CD14-positive monocyte (primary cell): Measurements from ENCODE around the gene AQP9. TPM values are rescaled to one million over a fixed set of nuclear protein-coding genes. Genes with fewer than 3 reads are reported as not detected.

Experiments used
- DNase-seq, 3 donors: peaks; one replicate each; pipeline ENCODE4 v3.0.0-alpha.2; 2011 to 2022
- H2AFZ ChIP-seq: 2 replicates; pipeline ENCODE4 v1.6.0; 2012; ENCODE audit warnings: mild to moderate bottlenecking, low read depth, low read length, inconsistent platforms; ENCODE audit not compliant: insufficient read depth, poor library complexity, severe bottlenecking
- H3K27ac ChIP-seq, 2 donors: 1 replicate in 1 of 2; 2 replicates in 1 of 2; pipeline ENCODE4 v1.5.1; 2012 to 2013; ENCODE audit warnings: low read length in 2 of 2, control low read depth in 1 of 2, inconsistent platforms in 1 of 2, low read depth in 1 of 2, mild to moderate bottlenecking in 1 of 2
- H3K27me3 ChIP-seq, 2 donors: one replicate each; pipeline versions ENCODE4 v1.6.0 to v1.6.1; 2011 to 2013; ENCODE audit warnings: low read length in 2 of 2; ENCODE audit not compliant: control insufficient read depth in 2 of 2, insufficient read depth in 2 of 2
- H3K36me3 ChIP-seq, 2 donors: replicated peaks in 1 of 2; 1 replicate in 1 of 2; 2 replicates in 1 of 2; pipeline versions ENCODE4 v1.5.1 to v1.6.1; 2012 to 2013; ENCODE audit warnings: low read length in 2 of 2, control low read depth in 1 of 2, inconsistent platforms in 1 of 2, mild to moderate bottlenecking in 1 of 2; ENCODE audit not compliant: insufficient read depth in 2 of 2, control insufficient read depth in 1 of 2
- H3K4me1 ChIP-seq, 2 donors: 1 replicate in 1 of 2; 2 replicates in 1 of 2; pipeline versions ENCODE4 v1.5.1 to v1.6.1; 2012 to 2013; ENCODE audit warnings: low read length in 2 of 2, control low read depth in 1 of 2, inconsistent platforms in 1 of 2, mild to moderate bottlenecking in 1 of 2, moderate library complexity in 1 of 2; ENCODE audit not compliant: insufficient read depth in 2 of 2, control insufficient read depth in 1 of 2
- H3K4me2 ChIP-seq: replicated peaks from 2 replicates; pipeline ENCODE3; 2012; ENCODE audit warnings: low read length, moderate library complexity, mild to moderate bottlenecking; ENCODE audit not compliant: poor library complexity, severe bottlenecking; ENCODE audit errors: extremely low read depth
- H3K4me3 ChIP-seq, 3 experiments: fragments of 200-600 bp in 1 of 3; sonication (generic) in 1 of 3; replicated peaks in 1 of 3; 1 replicate in 2 of 3; 2 replicates in 1 of 3; pipeline ENCODE4 v1.5.1; 2011 to 2013; ENCODE audit warnings: low read length in 3 of 3, mild to moderate bottlenecking in 3 of 3, control low read depth in 2 of 3, low read depth in 2 of 3, inconsistent platforms in 1 of 3, moderate library complexity in 1 of 3
- H3K79me2 ChIP-seq: 2 replicates; pipeline ENCODE4 v1.6.0; 2012; ENCODE audit warnings: mild to moderate bottlenecking, control low read depth, inconsistent platforms, low read length, moderate library complexity; ENCODE audit not compliant: insufficient read depth
- H3K9ac ChIP-seq: 2 replicates; pipeline ENCODE4 v1.6.0; 2017; ENCODE audit warnings: low read length, mild to moderate bottlenecking; ENCODE audit not compliant: insufficient read depth, poor library complexity, severe bottlenecking
- H3K9me3 ChIP-seq, 2 donors: replicated peaks in 1 of 2; 1 replicate in 1 of 2; 2 replicates in 1 of 2; pipeline versions ENCODE4 v1.5.1 to v1.6.1; 2012 to 2013; ENCODE audit warnings: low read length in 2 of 2, control low read depth in 1 of 2; ENCODE audit not compliant: control insufficient read depth in 1 of 2, insufficient read depth in 1 of 2
- H4K20me1 ChIP-seq: 2 replicates; pipeline ENCODE4 v1.6.0; 2012; ENCODE audit warnings: mild to moderate bottlenecking, low read length, control low read depth, moderate library complexity; ENCODE audit not compliant: insufficient read depth
- H3K27ac Mint-ChIP-seq, 7 donors: one replicate each; pipeline ENCODE4 v1.8.0; 2020; ENCODE audit warnings: mild to moderate bottlenecking in 7 of 7, mixed read lengths in 7 of 7, moderate library complexity in 6 of 7, inconsistent platforms in 2 of 7
- H3K27me3 Mint-ChIP-seq, 3 donors: one replicate each; pipeline ENCODE4 v1.8.0; 2021 to 2022; ENCODE audit warnings: low read depth in 3 of 3, mild to moderate bottlenecking in 3 of 3, mixed read lengths in 3 of 3, moderate library complexity in 3 of 3, inconsistent platforms in 1 of 3
- H3K36me3 Mint-ChIP-seq, 2 donors: one replicate each; pipeline ENCODE4 v1.8.0; 2020; ENCODE audit warnings: mixed read lengths in 2 of 2, inconsistent platforms in 1 of 2, mild to moderate bottlenecking in 1 of 2
- H3K4me1 Mint-ChIP-seq: one replicate; pipeline ENCODE4 v1.8.0; 2020; ENCODE audit warnings: mild to moderate bottlenecking, mixed read lengths
- H3K4me3 Mint-ChIP-seq, 2 donors: one replicate each; pipeline ENCODE4 v1.8.0; 2020; ENCODE audit warnings: mild to moderate bottlenecking in 2 of 2, mixed read lengths in 2 of 2, moderate library complexity in 1 of 2
- H3K9me3 Mint-ChIP-seq, 7 donors: one replicate each; pipeline ENCODE4 v1.8.0; 2020 to 2022; ENCODE audit warnings: mixed read lengths in 7 of 7, mild to moderate bottlenecking in 6 of 7, moderate library complexity in 6 of 7, inconsistent platforms in 2 of 7
- WGBS: methylation state at CpG from one replicate; pipeline ENCODE4 v1.1.5; 2013; ENCODE audit warnings: missing lambda C conversion rate; ENCODE audit not compliant: insufficient coverage; 5-methylcytosine and 5-hydroxymethylcytosine counted together
- intact Hi-C, 2 donors: fragments of 100-400 bp; cut with micrococcal nuclease; formaldehyde crosslinking; loops; one replicate each; pipeline versions ENCODE4 v1.15.0 to v1.15.1; 2023
- polyA plus RNA-seq, 3 donors: library from polyadenylated mRNA; depleted of rRNA in 1 of 3; unstranded in 2 of 3; stranded (reverse) in 1 of 3; fragments of 300-500 nt in 2 of 3; fragments of >200 nt in 1 of 3; fragmentation: Illumina TruSeq in 2 of 3; gene quantifications; 1 replicate in 2 of 3; 2 replicates in 1 of 3; pipeline ENCODE4 v1.2.3, GENCODE V29; 2012 to 2021
- TF ChIP-seq, protein P1 (sequence below): fragments of 200-600 bp; IDR thresholded peaks from one replicate; pipeline ENCODE4 v1.8.0; 2022; ENCODE audit warnings: antibody characterized with exemption, mild to moderate bottlenecking

Gene AQP9
- polyA plus RNA-seq, 3 donors, result 35.6 to 141 (median 112) TPM

DNA sequence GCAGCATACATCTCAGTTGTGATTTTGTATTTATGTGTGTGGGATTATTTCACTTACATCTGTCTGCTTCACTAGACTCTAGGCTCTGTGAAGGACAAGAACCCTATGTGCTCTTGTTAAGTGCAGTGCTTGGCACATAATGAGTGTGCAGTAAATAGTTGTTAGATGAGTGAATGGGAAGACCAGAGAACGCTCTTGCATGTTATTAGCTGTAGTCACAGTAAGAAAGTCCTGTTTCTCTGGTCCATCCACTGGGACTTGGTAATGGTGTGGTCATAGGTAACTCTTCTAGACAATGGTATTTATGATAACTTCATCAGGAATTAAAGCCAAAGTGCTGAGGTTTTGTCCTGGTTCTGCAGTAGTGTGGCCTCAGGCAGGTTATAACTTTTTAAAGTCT, 1.4 kb upstream of the AQP9 start:
- peak overlapping the region in 1 of 7 donors; percentile 99 for H3K27ac Mint-ChIP-seq
- H3K27me3 Mint-ChIP-seq, result peaks cover 3 to 7% (median 5%) of the 10 kb centered on the region in 3 donors
- no peak for DNase-seq
- TF ChIP-seq, protein P1, sequence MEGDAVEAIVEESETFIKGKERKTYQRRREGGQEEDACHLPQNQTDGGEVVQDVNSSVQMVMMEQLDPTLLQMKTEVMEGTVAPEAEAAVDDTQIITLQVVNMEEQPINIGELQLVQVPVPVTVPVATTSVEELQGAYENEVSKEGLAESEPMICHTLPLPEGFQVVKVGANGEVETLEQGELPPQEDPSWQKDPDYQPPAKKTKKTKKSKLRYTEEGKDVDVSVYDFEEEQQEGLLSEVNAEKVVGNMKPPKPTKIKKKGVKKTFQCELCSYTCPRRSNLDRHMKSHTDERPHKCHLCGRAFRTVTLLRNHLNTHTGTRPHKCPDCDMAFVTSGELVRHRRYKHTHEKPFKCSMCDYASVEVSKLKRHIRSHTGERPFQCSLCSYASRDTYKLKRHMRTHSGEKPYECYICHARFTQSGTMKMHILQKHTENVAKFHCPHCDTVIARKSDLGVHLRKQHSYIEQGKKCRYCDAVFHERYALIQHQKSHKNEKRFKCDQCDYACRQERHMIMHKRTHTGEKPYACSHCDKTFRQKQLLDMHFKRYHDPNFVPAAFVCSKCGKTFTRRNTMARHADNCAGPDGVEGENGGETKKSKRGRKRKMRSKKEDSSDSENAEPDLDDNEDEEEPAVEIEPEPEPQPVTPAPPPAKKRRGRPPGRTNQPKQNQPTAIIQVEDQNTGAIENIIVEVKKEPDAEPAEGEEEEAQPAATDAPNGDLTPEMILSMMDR, result no peak
- Histone ChIP-seq H3K27me3 (peaks cover 0 to 2% of the 10 kb centered on the region in 2 donors), H3K79me2 (peaks cover 27% of the 10 kb centered on the region), H3K4me1 (peaks cover 47% of the 10 kb centered on the region in 2 donors), H3K36me3 (no peaks in the 10 kb centered on the region), H3K27ac (peak overlapping the region in 1 of 2 donors; percentile 94), H3K9ac (no peak overlapping the region), H3K4me3 (no peak overlapping the region), H3K9me3 (no peaks in the 10 kb centered on the region), H2AFZ (peak overlapping the region; percentile 11), H4K20me1 (no peaks in the 10 kb centered on the region), H3K4me2 (no peak overlapping the region)
- 80% methylated on average over 1 of the region's 1 CpG for WGBS
- H3K9me3 Mint-ChIP-seq, result peaks cover 0 to 4% (median 1%) of the 10 kb centered on the region in 7 donors
- H3K4me1 Mint-ChIP-seq, result peaks cover 35% of the 10 kb centered on the region
- H3K36me3 Mint-ChIP-seq, result peaks cover 4 to 18% of the 10 kb centered on the region in 2 donors
- H3K4me3 Mint-ChIP-seq, result no peak overlapping the region
- intact Hi-C loops, result loop anchor here in 1 of 2 donors (2.0 kb wide), 1 partner anchor 20 kb away; no protein-coding TSS in a partner anchor

DNA sequence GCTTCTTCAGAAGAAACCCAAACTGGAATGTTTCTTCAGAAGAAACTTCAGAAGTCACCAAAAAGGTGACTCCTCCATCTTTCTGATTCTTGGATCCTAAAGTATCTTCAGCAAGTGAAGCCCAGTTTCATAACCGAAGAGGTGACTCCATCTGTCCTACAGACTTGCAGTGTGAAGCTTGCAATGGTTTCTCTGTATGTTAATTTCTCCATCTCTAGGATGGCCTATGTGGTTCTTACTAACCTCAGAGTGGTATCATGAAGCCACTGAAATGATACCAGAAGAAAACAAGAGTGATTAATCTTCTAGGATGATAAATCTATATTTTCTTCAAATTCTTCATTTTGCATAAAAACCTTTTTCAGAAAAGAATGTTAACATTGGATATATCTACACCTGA, 495 bp upstream of the AQP9 start:
- peak overlapping the region in 1 of 2 donors; percentile 90 for H3K4me3 Mint-ChIP-seq
- H3K27me3 Mint-ChIP-seq, result peaks cover 3 to 6% (median 4%) of the 10 kb centered on the region in 3 donors
- peak overlapping the region; percentile 96 to 99 (median 98) for H3K27ac Mint-ChIP-seq
- Histone ChIP-seq H3K36me3 (no peaks in the 10 kb centered on the region), H3K79me2 (peaks cover 34% of the 10 kb centered on the region), H4K20me1 (no peaks in the 10 kb centered on the region), H2AFZ (no peak overlapping the region), H3K4me1 (peaks cover 56 to 57% of the 10 kb centered on the region in 2 donors), H3K4me2 (peak overlapping the region; percentile 79), H3K9ac (no peak overlapping the region), H3K9me3 (no peaks in the 10 kb centered on the region), H3K4me3 (peak overlapping the region in 1 of 3 experiments; percentile 80), H3K27me3 (peaks cover 0 to 2% of the 10 kb centered on the region in 2 donors), H3K27ac (peak overlapping the region in 1 of 2 donors; percentile 94)
- H3K4me1 Mint-ChIP-seq, result peaks cover 45% of the 10 kb centered on the region
- H3K9me3 Mint-ChIP-seq, result peaks cover 0 to 2% (median 1%) of the 10 kb centered on the region in 7 donors
- intact Hi-C loops, result loop anchor here in 1 of 2 donors (2.0 kb wide), 1 partner anchor 21 kb away; no protein-coding TSS in a partner anchor
- TF ChIP-seq, protein P1, result no peak
- peaks cover 11 to 26% of the 10 kb centered on the region in 2 donors for H3K36me3 Mint-ChIP-seq
- no CpG with 5 or more reads among the region's 1 CpG for WGBS
- DNase-seq, result peak in 1 of 3 donors; percentile 39
